GM18502 (cell line): ENCODE measurements around the gene STPG3.

Experiments used
- ATAC-seq: cut with Tn5 transposase; IDR thresholded peaks from one replicate; pipeline ENCODE4 v1.9.1; 2021; ENCODE audit warnings: mild to moderate bottlenecking; ENCODE audit not compliant: unreplicated experiment, poor library complexity

The STPG3 gene

GRCh38 chr9:137262909-137263285 is 11.8 kb downstream of the STPG3 start:
- ATAC-seq, result no peak

GRCh38 chr9:137263506-137263905 is 12.4 kb downstream of the STPG3 start:
- no peak for ATAC-seq

- ATAC-seq, result no peak
Measured at GRCh38 chr9:137264067-137264466, 13.0 kb downstream of the STPG3 start.

- no peak for ATAC-seq
Measured at GRCh38 chr9:137265496-137266161, 14.5 kb downstream of the STPG3 start.

GRCh38 chr9:137266162-137266527 is 15.1 kb downstream of the STPG3 start:
- no peak for ATAC-seq

- no peak for ATAC-seq
Measured at GRCh38 chr9:137266585-137267453, 15.7 kb downstream of the STPG3 start.

- no peak for ATAC-seq
Measured at GRCh38 chr9:137267933-137268355, 16.9 kb downstream of the STPG3 start.

GRCh38 chr9:137268538-137269201 is 17.6 kb downstream of the STPG3 start:
- no peak for ATAC-seq

- ATAC-seq, result no peak
Measured at GRCh38 chr9:137269231-137269772, 18.2 kb downstream of the STPG3 start.

- no peak for ATAC-seq
Measured at GRCh38 chr9:137270929-137271695, 20.0 kb downstream of the STPG3 start.

GRCh38 chr9:137271696-137272076 is 20.6 kb downstream of the STPG3 start:
- ATAC-seq, result no peak

- no peak for ATAC-seq
Measured at GRCh38 chr9:137272241-137273094, 21.4 kb downstream of the STPG3 start.

- ATAC-seq, result no peak
Measured at GRCh38 chr9:137273095-137273490, 22.0 kb downstream of the STPG3 start.

GRCh38 chr9:137273611-137274320 is 22.7 kb downstream of the STPG3 start:
- ATAC-seq, result no peak

GRCh38 chr9:137275203-137275587 is 24.1 kb downstream of the STPG3 start:
- no peak for ATAC-seq

GRCh38 chr9:137275588-137276472 is 24.7 kb downstream of the STPG3 start:
- no peak for ATAC-seq

- no peak for ATAC-seq
Measured at GRCh38 chr9:137276473-137277328, 25.6 kb downstream of the STPG3 start.
